NCI-H2107 (cell line): Measurements from ENCODE around the gene NEDD4.
"Not testable (repeated sequence)": the region's sequence is repeated elsewhere in the genome, so short reads cannot be mapped to it uniquely, and the experiment has no call there.

Experiments used
- DNase-seq: peaks from one replicate; lab custom pipeline; 2025; lab: John Stamatoyannopoulos, UW

The NEDD4 gene

DNA sequence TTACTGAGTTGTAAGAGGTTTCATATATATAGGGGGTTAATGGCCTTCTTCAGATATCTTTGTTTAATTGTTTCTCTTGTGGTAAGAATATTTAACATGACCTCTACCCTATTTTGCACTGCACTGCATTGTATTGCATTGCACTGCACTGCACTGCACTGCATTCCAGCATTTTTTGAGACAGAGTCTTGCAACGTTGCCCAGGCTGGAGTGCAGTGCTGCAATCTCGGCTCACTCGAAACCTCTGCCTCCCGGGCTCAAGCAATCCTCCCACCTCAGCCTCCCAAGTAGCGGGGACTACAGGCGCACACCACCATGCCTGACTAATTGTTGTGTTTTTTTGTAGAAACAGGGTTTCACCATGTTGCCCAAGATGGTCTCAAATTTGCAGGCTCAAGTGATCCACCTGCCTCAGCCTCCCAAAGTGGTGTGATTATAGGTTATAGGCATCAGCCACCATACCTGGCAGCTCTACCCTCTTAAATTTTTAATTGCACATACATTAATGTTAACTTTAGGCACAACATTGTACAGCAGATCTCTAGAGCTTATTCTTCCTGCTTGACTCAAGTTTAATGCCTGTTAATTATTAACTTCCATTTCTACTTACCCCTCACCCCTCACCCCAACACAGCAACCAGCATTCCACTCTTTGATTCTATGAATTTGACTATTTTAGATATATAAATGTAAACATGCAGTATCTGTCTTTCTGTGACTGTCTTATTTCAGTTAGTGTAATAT is 38.4 kb downstream of the NEDD4 start:
- no peak for DNase-seq

DNA sequence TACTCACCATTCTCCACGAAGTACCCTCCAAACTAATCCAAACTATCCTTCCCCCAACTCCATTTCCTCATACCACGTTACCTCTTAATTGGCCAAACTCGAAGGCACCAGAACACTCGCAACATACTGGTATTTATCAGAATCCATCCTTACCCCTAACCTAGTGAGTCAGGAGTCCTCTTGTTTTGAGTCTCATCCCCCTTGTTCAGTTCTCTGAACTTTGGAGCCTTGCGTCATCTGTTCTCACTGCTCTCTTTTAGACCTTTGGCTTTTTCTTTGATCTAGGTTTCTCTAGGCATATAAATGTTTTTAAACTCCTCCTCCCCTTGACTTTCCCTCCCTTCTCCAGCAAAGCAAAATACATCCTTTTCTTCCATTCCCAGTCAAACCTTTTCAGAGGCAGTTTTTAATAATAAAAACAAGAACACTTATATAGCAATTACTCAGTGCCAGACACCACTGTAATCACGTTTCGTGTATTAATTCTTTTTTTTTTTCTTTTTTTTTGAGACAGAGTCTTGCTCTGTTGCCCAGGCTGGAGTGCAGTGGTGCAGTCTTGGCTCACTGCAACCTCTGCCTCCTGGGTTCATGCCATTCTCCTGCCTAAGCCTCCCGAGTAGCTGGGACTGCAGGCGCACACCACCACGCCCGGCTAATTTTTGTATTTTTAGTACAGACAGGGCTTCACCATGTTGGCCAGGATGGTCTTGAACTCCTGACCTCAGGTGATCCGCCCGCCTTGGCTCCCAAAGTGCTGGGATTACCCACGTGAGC is 40.7 kb downstream of the NEDD4 start:
- DNase-seq: not testable (repeated sequence)

DNA sequence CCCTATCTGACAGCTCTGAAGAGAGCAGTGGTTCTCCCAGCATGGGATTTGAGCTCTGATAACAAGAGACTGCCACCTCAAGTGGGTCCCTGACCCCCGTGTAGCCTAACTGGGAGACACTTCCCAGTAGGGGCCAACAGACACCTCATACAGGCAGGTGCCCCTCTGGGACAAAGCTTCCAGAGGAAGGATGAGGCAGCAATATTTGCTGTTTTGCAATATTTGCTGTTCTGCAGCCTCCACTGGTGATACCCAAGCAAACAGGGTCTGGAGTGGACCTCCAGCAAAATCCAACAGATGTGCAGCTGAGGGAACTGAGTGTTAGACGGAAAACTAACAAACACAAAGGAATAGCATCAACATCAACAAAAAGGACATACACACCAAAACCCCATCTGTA is 48.8 kb downstream of the NEDD4 start:
- not testable (repeated sequence) for DNase-seq

DNA sequence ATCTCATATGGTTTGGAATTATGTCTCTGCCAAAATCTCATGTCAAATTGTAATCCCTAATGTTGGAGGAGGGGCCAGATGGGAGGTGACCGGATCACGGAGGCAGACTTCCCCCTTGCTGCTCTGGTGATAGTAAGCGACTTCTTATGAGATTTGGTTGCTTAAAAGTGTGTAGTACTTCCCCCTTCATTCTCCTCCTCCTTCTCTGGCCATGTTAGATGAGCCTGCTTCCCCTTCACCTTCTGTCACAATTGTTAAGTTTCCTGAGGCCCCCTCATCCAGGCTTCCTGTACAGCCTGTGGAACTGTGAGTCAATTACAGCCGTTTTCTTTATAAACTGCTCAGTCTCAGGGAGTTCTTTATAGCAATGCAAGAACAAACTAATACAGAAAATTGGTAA is 51.1 kb downstream of the NEDD4 start:
- DNase-seq: no peak

DNA sequence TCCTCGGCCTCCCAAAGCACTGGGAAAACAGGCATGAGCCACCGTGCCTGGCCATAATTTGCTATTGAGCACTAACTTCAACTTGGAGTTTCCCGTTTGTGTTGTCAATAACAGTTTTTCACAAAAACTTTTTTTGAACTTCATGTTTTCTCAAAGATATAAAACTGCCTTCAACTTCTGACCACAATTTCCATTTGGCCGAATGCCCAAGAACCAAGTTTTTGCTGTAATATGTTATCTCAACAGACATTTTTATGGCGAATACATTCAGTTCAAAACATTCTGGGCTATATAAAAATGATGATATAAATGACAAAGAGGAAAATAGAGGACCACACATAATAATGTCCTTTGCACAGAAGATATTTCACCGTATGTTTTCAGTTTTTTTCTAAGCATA is 56.4 kb downstream of the NEDD4 start:
- DNase-seq: no peak

DNA sequence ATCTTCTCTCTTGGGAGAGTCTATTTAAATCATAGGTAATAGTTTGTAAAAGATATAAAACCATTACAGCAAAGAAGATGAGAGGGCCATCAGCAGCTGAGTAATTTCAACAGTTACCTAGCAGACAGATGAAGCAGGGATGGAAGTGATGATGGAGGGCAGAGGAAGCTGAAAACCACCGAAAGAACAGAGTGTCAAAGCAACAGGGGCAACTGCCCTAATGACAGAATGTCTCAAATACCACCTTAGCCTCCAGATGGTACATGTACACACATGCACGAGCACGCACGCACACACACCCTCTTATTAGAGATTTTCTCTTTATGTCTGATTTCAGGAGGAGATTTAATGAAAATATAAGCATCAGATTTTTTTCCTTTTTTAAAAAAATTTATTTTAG is 64.5 kb downstream of the NEDD4 start:
- no peak for DNase-seq

DNA sequence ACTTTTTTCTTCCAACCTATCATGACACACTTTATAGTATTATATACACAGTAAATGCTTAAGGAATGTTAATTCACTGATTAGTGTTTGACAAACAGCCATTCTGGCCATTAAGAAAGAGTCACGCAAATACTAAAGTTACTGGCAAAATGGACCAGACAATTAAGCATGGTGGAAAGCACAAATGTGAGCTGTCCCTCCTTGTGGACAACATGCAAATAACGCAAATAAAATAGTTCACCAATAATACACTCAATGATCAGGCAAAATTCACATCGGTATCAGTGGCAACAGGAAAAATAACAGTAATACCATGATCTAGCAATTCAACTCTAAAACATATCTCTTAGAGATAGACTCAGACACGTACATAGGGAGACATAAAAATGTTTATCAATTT is 71.7 kb downstream of the NEDD4 start:
- DNase-seq: no peak

DNA sequence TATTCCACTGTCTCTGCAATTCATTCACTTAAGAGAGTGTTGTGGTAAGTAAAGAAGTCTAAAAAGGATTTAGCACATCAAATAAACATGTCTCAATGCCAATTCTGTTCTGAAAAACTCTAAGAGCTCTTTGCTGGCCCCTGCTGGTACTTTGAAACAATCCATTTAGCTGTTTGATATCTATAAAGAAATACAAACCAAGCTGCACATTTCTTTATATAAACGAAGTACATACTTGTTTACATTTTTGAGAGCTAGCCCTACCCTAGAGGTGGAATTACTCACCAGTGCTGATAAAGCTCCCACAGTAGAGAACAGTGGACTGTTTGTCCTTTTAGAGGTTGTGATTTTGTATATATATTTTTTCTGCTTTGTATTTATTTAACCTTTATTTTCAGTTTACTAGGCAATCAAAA is 75.5 kb downstream of the NEDD4 start:
- no peak for DNase-seq

DNA sequence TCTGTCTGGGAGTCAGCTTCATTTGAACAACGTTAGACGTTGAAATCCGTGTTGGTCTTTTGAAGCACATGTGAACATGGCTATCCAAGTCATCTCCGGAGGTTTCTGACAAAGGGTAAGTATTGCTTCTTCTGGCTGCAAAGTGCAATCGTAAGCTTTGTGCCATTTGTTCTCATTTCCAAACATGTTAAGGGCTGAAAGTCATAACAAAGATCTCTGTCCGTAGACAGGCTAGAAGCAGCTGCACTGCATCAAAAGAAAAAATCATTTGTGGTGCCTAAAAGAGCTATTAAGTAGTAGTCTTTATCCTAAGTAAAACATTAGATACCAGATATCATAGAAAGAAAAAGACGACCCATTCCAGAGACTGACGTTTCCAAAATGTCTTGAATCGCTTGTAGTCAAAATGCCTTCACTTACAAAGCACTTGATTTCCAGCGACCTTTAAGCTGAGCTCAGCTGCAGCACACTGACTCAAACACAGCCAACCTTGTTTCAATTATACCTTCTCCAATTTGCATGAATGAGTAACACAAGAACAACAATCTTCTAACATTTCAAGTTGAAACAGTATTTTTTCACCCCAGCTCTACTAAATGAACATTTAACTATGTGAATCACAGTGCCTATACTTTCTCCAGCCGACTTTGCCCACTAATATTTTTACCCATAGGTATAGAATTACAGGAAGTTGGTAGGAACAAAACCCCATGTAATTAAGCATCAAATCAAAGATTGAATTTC is 76.6 kb downstream of the NEDD4 start:
- DNase-seq: no peak

DNA sequence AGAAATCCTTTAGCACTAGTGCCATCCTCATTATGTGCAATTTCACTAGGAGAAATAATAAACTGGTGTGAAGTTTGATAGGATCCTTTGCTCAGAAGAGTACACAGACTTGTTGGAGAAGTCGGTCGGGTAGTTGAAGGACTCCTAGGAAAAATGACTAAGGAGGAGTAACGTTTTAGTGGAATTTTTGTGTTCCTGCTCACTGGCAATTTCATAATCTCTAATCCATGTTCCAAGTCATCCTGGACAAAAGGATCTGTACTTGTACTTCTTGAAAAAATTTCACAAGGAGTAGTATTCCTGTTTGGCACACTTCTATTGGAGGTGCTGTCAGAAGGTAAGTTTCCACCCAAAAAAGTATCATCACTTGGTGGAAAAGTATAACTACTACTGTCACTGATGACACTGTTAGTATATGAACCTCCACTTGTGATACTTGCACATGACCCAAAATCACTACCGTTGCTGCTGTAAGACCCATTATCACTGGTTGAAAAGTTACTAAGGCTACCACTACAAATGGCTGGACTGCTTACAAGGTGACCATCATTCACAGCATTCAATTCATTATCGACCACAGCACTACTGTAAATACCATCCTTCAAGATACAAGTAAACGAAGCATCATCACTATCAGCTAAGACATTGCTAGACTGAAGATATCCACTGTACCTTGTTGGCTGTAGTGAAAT is 77.4 kb downstream of the NEDD4 start:
- no peak for DNase-seq

DNA sequence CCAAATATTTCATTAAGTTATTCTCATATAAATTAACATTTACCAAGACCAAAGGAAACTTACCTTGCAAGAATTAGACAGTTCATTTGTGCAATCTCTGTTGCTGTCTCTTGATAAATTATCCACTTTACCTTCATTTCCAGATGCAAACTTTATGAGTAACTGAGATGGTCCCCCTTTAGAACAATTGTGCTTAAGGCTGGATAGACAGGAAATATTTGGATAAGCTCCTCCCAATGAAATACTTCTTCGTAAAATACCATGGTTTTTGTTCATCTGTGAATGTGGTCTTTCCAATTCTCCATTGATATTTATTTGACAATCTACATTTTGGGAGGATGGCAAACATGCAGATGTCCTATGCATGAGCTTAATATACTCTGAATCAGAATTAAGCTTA is 78.2 kb downstream of the NEDD4 start:
- no peak for DNase-seq

DNA sequence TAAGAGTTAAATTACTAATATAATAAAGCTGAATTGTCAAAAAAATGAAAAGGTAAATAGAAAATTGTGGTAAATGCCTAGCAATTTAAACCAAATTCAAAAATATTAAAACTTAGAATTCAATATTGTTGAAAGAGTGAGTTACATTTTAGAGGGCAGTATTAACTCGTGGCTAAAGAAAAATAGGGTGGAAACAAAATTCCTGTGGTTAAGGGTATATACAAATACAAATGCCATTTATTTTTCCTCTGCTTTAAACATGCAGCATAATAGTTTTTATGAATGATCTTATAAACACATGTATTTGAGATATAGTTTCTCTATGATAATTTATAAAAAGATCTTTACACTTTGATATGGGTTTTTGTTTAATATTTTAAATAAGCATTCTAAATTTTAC is 79.0 kb downstream of the NEDD4 start:
- no peak for DNase-seq

DNA sequence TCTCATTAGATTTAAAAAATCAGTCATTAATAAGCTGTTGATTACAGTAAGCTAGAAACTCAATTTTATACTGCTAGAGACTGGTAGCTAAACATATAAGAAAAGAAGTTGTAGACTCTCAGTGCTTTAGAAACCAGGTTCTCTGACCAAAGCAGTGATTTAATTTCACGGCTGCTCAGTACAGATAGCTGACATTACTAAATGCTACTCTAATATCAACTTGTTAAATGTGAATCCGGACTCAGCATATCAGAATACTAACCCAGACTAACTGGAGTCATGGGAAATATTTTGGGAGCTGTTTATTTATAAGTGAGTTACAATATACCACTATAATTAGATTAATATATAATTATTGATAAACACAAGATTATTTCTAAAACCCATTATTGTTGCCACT is 80.4 kb downstream of the NEDD4 start:
- DNase-seq: no peak

DNA sequence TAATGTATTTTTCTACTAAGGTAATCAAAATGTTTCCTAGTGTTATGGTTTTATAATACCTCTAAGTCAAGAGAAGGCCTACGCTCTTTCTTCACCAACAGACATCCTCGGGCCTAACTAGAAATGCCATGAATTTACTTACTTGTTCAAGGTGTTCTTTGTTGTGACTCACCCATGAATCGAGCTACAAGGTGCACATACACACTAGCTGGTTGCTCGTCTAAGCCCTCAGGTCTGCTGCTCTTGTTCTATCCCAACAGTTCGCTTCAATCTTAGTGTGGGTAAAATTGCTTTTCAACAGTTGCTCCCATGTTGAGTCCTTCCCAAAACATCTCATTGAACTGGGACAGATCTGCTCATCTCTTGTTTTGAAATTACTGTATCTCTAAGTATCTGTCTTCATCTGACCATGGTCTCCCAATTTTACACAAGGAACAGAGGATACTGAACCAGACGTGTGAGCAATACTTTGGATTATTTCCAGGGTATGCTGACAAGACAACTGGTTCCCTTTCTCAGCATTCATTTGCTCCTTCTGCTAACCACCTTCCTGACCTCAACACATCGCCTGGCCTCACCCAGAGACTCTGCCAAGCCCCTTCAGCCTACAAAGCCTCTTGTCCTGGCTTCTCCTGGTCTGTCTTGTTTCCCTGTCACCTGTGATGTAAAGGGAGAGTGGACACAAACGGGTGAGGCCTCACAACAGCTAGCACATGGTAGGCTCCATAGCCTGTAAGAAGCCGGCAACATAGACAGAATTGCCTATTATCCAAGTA is 84.2 kb downstream of the NEDD4 start:
- DNase-seq: no peak

DNA sequence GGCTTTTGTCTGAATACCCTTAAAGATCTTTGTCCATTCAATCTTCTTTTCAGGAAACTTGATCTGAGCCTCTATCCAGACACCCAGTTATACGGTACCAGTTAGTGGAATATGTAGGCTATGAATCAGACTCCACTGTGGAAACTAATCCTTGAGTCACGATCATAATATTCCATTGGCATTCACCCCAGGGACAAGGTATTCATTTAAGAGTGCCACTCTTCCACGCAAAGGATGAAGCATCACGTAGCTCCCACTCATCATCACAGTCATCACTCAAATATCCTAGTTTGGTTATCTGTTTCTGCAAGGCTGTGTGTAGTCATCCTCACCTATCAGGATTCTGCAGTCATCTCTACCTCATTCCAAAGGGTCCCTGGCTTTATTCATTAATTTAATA is 85.6 kb downstream of the NEDD4 start:
- no peak for DNase-seq

DNA sequence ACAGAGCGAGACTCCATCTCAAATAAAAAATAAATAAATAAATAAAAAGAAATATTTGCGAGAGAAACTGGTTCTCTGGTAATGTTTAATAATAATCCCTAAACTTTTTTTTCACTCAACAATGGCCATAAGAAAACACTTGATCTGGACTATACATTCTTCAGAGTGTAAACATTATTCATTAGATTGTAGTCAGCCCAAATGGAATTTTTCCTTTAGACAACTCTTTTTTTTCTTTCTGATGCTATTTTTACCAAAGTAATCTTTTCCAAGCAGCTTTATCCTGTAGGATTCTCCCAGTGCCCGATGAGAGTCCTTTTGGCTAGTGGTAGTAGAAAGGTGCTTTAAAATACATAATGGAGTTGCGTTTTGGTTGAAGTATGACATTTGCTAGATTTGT is 90.4 kb downstream of the NEDD4 start:
- no peak for DNase-seq

DNA sequence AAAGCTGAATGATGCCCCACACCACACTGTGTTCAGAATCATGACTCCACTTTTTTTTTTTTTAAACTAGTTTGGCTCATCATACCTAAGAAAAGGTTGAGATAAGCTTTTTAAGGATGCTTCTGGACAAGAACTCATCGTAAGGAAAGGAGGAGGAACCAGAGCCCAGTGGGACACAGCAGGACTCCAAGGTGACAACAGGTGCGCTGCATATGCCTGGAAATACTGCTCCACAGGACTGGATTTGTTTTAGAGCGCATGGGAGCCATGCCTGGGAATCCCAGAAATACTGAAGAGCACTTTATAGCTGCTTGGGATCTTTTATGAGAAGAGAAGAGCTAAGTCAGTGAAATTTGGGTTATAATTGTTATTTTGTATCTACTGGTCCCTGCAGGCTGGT is 93.4 kb downstream of the NEDD4 start:
- DNase-seq: no peak

DNA sequence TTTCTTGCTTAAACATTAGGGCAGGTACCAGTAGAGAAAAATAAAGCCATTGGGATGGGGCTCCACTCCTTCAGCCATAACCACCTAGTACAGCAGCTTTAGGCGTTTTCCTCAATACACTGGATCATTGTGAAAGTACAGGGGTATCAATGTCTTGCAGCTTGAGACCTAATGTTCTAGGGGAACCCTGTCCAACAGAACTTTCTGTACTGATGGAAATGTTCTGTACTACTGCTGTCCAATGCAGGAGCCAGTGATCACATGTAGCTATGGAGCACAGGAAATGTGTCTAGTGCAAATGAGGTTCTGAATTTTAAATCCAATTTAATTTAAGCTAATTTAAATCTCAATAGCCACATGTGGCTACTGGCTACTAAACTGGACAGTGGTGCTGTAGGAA is 93.9 kb downstream of the NEDD4 start:
- DNase-seq: no peak

DNA sequence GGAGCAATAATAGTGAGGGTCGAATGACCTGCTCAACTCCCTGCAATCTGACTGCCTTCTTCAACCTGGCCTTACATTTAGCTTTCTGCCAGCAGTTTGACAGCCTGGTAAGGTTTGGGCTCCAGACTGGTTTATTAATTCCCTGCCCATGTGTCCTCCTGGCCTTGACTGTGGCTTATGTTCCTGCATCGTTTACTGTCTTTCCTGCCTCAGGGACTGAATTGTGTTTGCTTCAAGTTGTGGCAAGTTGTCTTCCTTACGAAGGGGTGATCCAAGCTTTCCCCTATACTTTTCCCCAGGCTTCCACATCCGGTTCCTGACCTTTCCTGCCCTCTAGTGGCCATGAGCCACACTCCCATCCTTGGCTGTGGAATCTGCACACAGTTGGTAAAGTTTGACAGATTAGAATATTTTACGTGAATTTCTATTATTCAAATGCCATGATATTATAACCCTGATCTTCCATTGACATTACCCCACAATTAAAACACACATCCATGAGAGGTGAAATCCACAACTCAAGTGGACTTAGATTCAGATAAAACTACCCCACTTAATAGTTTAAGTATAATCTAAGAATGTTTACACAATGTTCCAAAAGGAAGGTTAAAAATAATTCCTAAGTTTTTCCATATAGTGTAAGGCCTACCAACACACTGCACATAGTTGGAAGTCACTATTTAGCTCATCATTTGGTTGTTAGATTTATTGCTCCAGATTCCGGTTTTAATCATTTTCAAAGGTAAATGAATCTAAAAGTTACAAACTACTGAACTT is 95.7 kb downstream of the NEDD4 start:
- DNase-seq: no peak

DNA sequence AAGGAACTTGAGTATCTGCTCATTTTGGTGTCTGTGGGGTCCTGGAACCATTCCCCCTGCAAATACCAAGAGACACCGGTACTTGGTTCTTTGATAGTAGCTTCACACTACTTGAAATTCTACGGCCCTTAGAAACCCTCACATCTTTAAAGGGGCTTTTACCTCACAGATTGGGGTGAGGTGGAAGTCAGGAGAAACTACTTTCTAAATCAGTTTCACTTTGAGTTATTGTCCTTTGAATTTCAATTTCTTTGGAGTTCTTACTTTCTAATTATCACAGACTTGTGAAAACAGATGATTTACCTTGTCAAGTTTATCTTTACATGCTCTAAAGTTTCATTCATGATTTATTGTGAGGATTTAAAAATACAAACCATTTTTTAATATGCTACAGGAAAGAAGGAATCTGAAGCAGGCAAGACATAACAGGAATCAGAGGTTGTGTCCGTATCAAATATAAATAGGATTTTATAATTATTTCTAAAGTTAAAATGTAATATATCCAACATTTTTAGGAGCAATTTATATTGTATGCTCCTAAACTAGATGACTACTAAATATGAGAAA is 98.9 kb downstream of the NEDD4 start:
- no peak for DNase-seq
